ENCODE results near the gene ASCC1. TPM values are rescaled to one million over a fixed set of nuclear protein-coding genes. Genes with fewer than 3 reads are reported as not detected.

Gene ASCC1
- total RNA-seq, 3 donors from 2014 or later (not counting 1 experiment from before 2014, with no cell fraction given) = 26.0 to 35.2 (median 29.3) TPM

DNA sequence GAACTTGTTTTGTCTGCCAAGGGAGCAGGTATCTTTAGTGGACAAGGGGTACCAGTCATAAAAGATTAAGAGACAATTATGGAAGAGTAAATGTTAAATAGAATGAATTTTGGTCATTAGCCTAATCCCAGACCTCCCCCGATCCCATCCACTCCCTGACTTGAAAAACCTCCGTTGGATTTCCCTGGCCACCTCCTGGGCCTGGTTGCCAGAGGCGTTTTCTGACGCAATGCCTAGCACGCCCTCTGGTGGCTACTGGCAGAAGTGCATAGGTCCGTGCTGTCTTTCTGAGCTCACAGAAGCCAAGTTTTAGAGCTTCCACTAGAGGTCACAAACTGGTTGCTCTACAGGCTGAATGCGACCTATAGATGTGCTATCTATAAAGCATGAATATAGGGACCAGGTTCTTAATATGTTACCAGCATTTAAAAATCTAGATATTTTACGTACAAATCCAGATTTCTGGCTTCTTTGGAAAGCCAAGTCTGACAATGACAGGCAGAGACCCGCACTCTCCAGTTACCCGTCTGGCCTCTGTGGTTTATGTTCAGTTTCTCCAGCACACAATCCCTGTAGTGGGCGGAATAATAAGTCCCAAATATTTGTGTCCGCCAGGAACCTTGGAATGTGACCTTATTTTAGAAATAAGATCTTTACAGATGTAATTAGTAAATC is 167.5 kb downstream of the ASCC1 start:
- peaks cover 0 to 3% of the 10 kb centered on the region in 2 donors for H3K9me3 Mint-ChIP-seq

More for the DNA sequence above, 167.5 kb downstream of the ASCC1 start:
- no peak overlapping the region for H3K4me3 ChIP-seq (ENCODE audit: low read length)
- no peaks in the 10 kb centered on the region for H3K27me3 Mint-ChIP-seq (ENCODE audit: low read depth in 2 of 2)
- no peak overlapping the region for H3K27ac ChIP-seq (ENCODE audit: low read length)
- intact Hi-C loops (cut with micrococcal nuclease) = loop anchor here (5.0 kb wide), 1 partner anchor 39 kb away; the partner anchor contains the start of gene SPOCK2
- peak; percentile 95 to 99 (median 98) for ATAC-seq
- H3K27ac Mint-ChIP-seq = peak overlapping the region in 1 of 2 donors; percentile 46
- H3K9me3 ChIP-seq (ENCODE audit: control insufficient read depth, insufficient read depth, low read length) = peaks cover 4% of the 10 kb centered on the region
- H3K36me3 ChIP-seq (ENCODE audit: control insufficient read depth, insufficient read depth, low read length) = no peaks in the 10 kb centered on the region
- H3K4me1 ChIP-seq (ENCODE audit: control insufficient read depth, insufficient read depth, low read length) = no peaks in the 10 kb centered on the region
- WGBS (ENCODE audit: insufficient coverage) = 33% methylated on average over 11 of the region's 12 CpGs
- TF ChIP-seq, protein P1, sequence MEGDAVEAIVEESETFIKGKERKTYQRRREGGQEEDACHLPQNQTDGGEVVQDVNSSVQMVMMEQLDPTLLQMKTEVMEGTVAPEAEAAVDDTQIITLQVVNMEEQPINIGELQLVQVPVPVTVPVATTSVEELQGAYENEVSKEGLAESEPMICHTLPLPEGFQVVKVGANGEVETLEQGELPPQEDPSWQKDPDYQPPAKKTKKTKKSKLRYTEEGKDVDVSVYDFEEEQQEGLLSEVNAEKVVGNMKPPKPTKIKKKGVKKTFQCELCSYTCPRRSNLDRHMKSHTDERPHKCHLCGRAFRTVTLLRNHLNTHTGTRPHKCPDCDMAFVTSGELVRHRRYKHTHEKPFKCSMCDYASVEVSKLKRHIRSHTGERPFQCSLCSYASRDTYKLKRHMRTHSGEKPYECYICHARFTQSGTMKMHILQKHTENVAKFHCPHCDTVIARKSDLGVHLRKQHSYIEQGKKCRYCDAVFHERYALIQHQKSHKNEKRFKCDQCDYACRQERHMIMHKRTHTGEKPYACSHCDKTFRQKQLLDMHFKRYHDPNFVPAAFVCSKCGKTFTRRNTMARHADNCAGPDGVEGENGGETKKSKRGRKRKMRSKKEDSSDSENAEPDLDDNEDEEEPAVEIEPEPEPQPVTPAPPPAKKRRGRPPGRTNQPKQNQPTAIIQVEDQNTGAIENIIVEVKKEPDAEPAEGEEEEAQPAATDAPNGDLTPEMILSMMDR (IDR thresholded peaks at IDR 0.05) = peak; percentile 99
- no peaks in the 10 kb centered on the region for H3K36me3 Mint-ChIP-seq
- DNase-seq = peak; percentile 85 to 96
- H3K27me3 ChIP-seq (ENCODE audit: control insufficient read depth, insufficient read depth, low read length) = no peaks in the 10 kb centered on the region
- H3K4me3 Mint-ChIP-seq = no peak overlapping the region
- peaks cover 6 to 7% of the 10 kb centered on the region in 2 donors for H3K4me1 Mint-ChIP-seq

Other genes with a start within 250 kb of the ASCC1 start
- 100 to 1,000 TPM; 258 to 329 (median 293) TPM for gene SPOCK2, start 127.7 kb downstream of the ASCC1 start, total RNA-seq
- 10 to 100 TPM; 70.9 to 77.0 (median 71.0) TPM for gene ANAPC16, start 264 bp downstream of the ASCC1 start, total RNA-seq
- 100 to 1,000 TPM; 174 to 232 (median 200) TPM for gene DDIT4, start 57.6 kb upstream of the ASCC1 start, total RNA-seq
- 10 to 100 TPM; 47.3 to 54.2 (median 48.7) TPM for gene DNAJB12, start 138.6 kb upstream of the ASCC1 start, total RNA-seq

All from natural killer cell (primary cell).